Mesenteric fat pad (tissue), 1 donor: ENCODE results near the gene CNTN1. TPM values are rescaled to one million over a fixed set of nuclear protein-coding genes. Genes with fewer than 3 reads are reported as not detected.

ENCODE experiments used
- DNase-seq: peaks from one replicate; pipeline ENCODE4 v3.0.0-alpha.2; 2020; ENCODE audit warnings: low spot score
- long read RNA-seq: library from polyadenylated mRNA; unstranded; transcript quantifications from one replicate; pipeline ENCODE4 v2.0.0, GENCODE V29; 2020
- total RNA-seq: library from RNA; stranded (reverse); fragmentation: NEBNext Ultra II Directional; extraction: Animal tissue kit (Norgen Biotek cat#: 25700); gene quantifications from one replicate; pipeline ENCODE4 v1.2.1, GENCODE V29; 2021
- donor health status: DM: yes; HTN: yes; CAD: no.

CNTN1 gene
- 1.5 TPM for total RNA-seq
- long read RNA-seq, partial matches to known transcripts = 1 of 2 reads
- long read RNA-seq, other reads (novel, unspliced or antisense) = 1 of 2 reads

- DNase-seq = no peak
These were observed at the start of gene CNTN1 for GRCh38 chr12:40691913-40692764. Gene CNTN1, plus strand, starts transcription at chr12:40692439.

- DNase-seq = no peak
These were observed 48.7 kb upstream of the CNTN1 start for GRCh38 chr12:40643506-40643905.

- no peak for DNase-seq
These were observed 48.3 kb upstream of the CNTN1 start for GRCh38 chr12:40643976-40644375.

GRCh38 chr12:40644708-40645107, 47.5 kb upstream of the CNTN1 start:
- DNase-seq = no peak

GRCh38 chr12:40645361-40645760, 46.9 kb upstream of the CNTN1 start:
- DNase-seq = no peak

- DNase-seq = no peak
These were observed 45.8 kb upstream of the CNTN1 start for GRCh38 chr12:40646456-40646855.

GRCh38 chr12:40646911-40647310, 45.3 kb upstream of the CNTN1 start:
- DNase-seq = no peak

- no peak for DNase-seq
These were observed 44.6 kb upstream of the CNTN1 start for GRCh38 chr12:40647651-40648050.

- DNase-seq = no peak
These were observed 43.7 kb upstream of the CNTN1 start for GRCh38 chr12:40648519-40648918.

GRCh38 chr12:40650038-40650704, 42.1 kb upstream of the CNTN1 start:
- no peak for DNase-seq

GRCh38 chr12:40655451-40655850, 36.8 kb upstream of the CNTN1 start:
- DNase-seq = no peak

GRCh38 chr12:40662366-40662765, 29.9 kb upstream of the CNTN1 start:
- no peak for DNase-seq

- no peak for DNase-seq
These were observed 28.5 kb upstream of the CNTN1 start for GRCh38 chr12:40663781-40664180.

GRCh38 chr12:40668099-40668529, 24.1 kb upstream of the CNTN1 start:
- no peak for DNase-seq

- DNase-seq = no peak
These were observed 19.4 kb upstream of the CNTN1 start for GRCh38 chr12:40672741-40673271.

GRCh38 chr12:40681148-40681547, 11.1 kb upstream of the CNTN1 start:
- DNase-seq = no peak

GRCh38 chr12:40684986-40685385, 7.3 kb upstream of the CNTN1 start:
- no peak for DNase-seq

- no peak for DNase-seq
These were observed 4.0 kb upstream of the CNTN1 start for GRCh38 chr12:40688085-40688725.

- no peak for DNase-seq
These were observed 2.7 kb upstream of the CNTN1 start for GRCh38 chr12:40689576-40689975.

- DNase-seq = no peak
These were observed 547 bp downstream of the CNTN1 start for GRCh38 chr12:40692765-40693206.

GRCh38 chr12:40693207-40693821, 1.1 kb downstream of the CNTN1 start:
- DNase-seq = no peak
